Upper lobe of left lung (tissue), 4 donors: ENCODE results near the gene ELOVL6.

Source experiments
- CTCF ChIP-seq, 6 experiments: fragments of 450-650 bp in 4 of 6; fragments of 200-600 bp in 2 of 6; sonication (generic) in 2 of 6; IDR thresholded peaks; one replicate each; pipeline ENCODE4 v1.5.1; 2016 to 2019; ENCODE audit warnings: antibody characterized with exemption in 6 of 6
- EP300 ChIP-seq, 4 donors: sonication (generic); formaldehyde crosslinking; IDR thresholded peaks; one replicate each; pipeline ENCODE4 v1.5.1; 2017; ENCODE audit warnings: antibody characterized with exemption in 4 of 4, control low read depth in 2 of 4
- POLR2AphosphoS5 ChIP-seq, 2 donors: sonication (generic); formaldehyde crosslinking; IDR thresholded peaks; one replicate each; pipeline ENCODE4 v1.5.1; 2017; ENCODE audit warnings: antibody characterized with exemption in 2 of 2

GRCh38 chr4:110025056-110025455 is 173.4 kb downstream of the ELOVL6 start:
- no peak for TF ChIP-seq CTCF (IDR thresholded peaks at IDR 0.05)
- no peak for TF ChIP-seq POLR2AphosphoS5 (IDR thresholded peaks at IDR 0.05)
- no peak for TF ChIP-seq EP300 (IDR thresholded peaks at IDR 0.05)
